ENCODE results near the gene DOCK10.

DOCK10 gene

DNA sequence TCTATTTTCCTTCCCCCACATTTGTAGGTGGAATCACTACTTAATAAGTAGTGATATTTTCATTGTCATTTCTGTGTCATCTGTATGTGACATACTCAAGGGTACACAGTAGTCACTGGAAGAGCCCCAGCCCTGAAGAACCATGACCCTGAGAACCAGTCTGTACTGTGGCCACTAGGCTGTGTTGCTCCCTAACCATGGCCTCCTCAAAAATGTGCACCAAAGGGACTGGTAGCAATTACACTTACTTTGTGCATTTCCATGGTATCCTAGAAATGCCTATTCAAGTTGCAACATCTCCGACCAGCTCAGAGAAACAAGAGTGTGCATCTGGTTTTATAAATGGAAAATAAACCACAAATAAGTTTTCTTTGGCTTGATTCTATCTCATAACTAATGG, 155.1 kb downstream of the DOCK10 start:
- DNase-seq (ENCODE audit: extremely low read depth, insufficient read length), result no peak
- Histone ChIP-seq H3K27me3 (replicated peaks; ENCODE audit: control insufficient read depth, insufficient read depth, low read length) (no peaks in the 10 kb centered on the region), H3K36me3 (ENCODE audit: control insufficient read depth, insufficient read depth, low read length) (peaks cover 7% of the 10 kb centered on the region), H3K4me3 (replicated peaks; ENCODE audit: low read depth, low read length) (no peak overlapping the region)
- TF ChIP-seq, protein P1, sequence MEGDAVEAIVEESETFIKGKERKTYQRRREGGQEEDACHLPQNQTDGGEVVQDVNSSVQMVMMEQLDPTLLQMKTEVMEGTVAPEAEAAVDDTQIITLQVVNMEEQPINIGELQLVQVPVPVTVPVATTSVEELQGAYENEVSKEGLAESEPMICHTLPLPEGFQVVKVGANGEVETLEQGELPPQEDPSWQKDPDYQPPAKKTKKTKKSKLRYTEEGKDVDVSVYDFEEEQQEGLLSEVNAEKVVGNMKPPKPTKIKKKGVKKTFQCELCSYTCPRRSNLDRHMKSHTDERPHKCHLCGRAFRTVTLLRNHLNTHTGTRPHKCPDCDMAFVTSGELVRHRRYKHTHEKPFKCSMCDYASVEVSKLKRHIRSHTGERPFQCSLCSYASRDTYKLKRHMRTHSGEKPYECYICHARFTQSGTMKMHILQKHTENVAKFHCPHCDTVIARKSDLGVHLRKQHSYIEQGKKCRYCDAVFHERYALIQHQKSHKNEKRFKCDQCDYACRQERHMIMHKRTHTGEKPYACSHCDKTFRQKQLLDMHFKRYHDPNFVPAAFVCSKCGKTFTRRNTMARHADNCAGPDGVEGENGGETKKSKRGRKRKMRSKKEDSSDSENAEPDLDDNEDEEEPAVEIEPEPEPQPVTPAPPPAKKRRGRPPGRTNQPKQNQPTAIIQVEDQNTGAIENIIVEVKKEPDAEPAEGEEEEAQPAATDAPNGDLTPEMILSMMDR (IDR thresholded peaks at IDR 0.05; ENCODE audit: insufficient read depth, low read length, poor library complexity, severe bottlenecking), result peak; percentile 33

DNA sequence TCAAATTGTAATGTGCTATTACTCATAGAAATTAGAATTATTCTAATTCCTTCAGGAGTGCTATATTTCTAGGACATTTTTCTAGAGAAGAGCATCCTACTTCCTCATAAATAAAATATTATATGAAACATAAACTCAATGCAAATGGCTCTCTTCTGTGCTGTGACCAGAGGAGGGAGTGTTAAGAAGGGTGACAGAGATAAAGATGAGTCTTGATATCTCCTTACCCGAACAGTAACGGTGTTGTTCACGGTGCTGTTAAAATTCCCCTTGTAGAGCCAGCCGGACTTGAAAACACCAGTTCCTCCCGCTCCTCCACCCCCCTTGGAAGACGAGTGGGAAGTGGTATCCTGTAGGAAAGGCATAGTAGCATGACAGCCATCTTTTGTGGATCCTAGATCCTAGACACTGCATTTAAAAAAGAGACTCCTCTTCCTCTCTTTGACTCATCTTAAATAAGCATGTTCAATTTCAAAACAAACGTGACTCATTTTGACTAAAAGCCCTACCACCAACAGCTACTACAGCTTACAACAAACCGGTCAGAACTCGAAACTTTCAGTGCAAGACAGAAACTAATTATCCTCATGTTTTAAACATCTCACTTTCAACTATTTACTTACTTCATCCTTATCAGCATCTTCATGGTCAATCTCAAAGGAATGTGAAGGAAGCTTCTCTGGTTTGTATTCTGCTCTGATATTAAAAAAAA, 156.3 kb downstream of the DOCK10 start:
- Histone ChIP-seq H3K4me3 (replicated peaks; ENCODE audit: low read depth, low read length) (no peak overlapping the region), H3K36me3 (ENCODE audit: control insufficient read depth, insufficient read depth, low read length) (peaks cover 7% of the 10 kb centered on the region), H3K27me3 (replicated peaks; ENCODE audit: control insufficient read depth, insufficient read depth, low read length) (no peaks in the 10 kb centered on the region)
- peak; percentile 47 for DNase-seq (ENCODE audit: extremely low read depth, insufficient read length)
- TF ChIP-seq, protein P1 (IDR thresholded peaks at IDR 0.05; ENCODE audit: insufficient read depth, low read length, poor library complexity, severe bottlenecking), result no peak

DNA sequence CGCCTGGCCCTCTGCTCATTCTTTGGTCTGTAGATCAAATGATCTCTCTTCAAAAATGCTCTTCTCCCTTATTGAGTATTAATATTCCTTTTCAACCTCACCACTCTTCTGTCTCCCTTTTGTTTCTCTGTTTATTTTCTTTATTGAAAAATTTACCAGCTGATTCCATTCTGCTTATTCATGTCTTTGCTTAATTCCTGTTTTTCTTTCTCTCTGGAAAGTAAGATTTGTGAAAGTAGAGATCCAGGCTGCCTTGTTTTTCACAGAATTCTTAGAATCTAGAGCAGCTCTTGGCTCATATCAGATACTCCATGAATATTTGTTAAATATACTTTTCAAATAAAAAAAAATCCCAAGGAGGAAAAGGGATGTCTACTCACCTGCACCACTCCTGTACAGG, 157.0 kb downstream of the DOCK10 start:
- Histone ChIP-seq H3K4me3 (replicated peaks; ENCODE audit: low read depth, low read length) (no peak overlapping the region), H3K36me3 (ENCODE audit: control insufficient read depth, insufficient read depth, low read length) (peaks cover 7% of the 10 kb centered on the region), H3K27me3 (replicated peaks; ENCODE audit: control insufficient read depth, insufficient read depth, low read length) (no peaks in the 10 kb centered on the region)
- no peak for DNase-seq (ENCODE audit: extremely low read depth, insufficient read length)
- TF ChIP-seq, protein P1 (IDR thresholded peaks at IDR 0.05; ENCODE audit: insufficient read depth, low read length, poor library complexity, severe bottlenecking), result no peak

DNA sequence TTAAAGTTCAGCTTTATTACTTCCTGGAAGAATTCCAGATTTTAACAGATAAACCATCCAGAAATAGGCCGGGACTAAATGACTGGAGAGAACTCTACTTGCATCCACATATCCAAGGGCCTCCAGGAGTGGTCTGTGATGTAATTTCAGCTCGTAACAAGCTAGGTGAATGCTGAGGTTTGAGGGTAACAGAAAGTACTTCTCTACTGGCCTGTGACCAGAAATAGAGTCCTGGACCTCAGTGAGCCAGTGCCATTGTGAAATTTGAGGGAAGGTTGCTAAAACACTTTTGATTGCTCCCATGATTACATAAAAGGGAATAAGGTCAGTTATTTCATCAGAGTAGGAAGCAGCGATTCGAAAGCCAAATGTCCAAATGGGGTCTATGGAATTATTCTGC, 158.1 kb downstream of the DOCK10 start:
- Histone ChIP-seq H3K27me3 (replicated peaks; ENCODE audit: control insufficient read depth, insufficient read depth, low read length) (no peaks in the 10 kb centered on the region), H3K36me3 (ENCODE audit: control insufficient read depth, insufficient read depth, low read length) (peaks cover 7% of the 10 kb centered on the region), H3K4me3 (replicated peaks; ENCODE audit: low read depth, low read length) (no peak overlapping the region)
- no peak for DNase-seq (ENCODE audit: extremely low read depth, insufficient read length)
- TF ChIP-seq, protein P1 (IDR thresholded peaks at IDR 0.05; ENCODE audit: insufficient read depth, low read length, poor library complexity, severe bottlenecking), result no peak

DNA sequence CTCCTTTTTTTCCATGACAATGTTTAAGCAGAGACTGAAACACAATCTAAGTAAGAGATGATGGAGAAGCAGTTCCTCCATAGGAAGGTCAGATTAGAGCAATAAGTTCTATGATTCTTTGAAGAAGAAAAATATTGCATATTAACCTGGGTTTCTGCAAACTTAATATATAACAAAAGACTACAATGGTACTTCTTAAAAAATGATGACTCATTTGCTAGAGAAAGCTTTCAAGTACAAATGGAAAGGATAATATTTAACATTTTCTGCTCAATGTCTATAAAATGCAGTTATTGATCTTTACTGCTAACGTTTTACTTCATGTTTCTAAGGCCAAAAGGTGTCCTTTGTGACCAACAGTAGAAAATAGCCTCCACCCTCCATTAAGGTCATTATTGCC, 158.6 kb downstream of the DOCK10 start:
- no peak for DNase-seq (ENCODE audit: extremely low read depth, insufficient read length)
- H3K36me3 ChIP-seq (ENCODE audit: control insufficient read depth, insufficient read depth, low read length), result peaks cover 10% of the 10 kb centered on the region
- H3K27me3 ChIP-seq (replicated peaks; ENCODE audit: control insufficient read depth, insufficient read depth, low read length), result no peaks in the 10 kb centered on the region
- TF ChIP-seq, protein P1 (IDR thresholded peaks at IDR 0.05; ENCODE audit: insufficient read depth, low read length, poor library complexity, severe bottlenecking), result no peak
- no peak overlapping the region for H3K4me3 ChIP-seq (replicated peaks; ENCODE audit: low read depth, low read length)

DNA sequence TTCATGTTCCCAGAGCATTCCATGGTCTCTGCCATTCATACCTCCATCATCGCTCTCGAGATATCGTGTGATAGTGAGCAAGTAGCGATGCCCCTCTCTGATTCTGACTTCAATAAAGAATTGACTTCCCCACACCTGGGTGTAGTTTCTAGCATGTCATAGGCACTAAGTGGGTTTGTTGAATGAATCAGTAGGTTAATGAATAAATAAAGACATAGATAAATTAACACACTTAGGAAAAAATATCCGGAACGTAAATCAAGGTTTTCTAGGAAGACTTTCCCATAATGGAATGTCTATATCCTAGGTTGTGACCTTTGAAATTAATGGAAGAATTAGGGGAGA, 159.1 kb downstream of the DOCK10 start:
- no peak overlapping the region for H3K4me3 ChIP-seq (replicated peaks; ENCODE audit: low read depth, low read length)
- H3K27me3 ChIP-seq (replicated peaks; ENCODE audit: control insufficient read depth, insufficient read depth, low read length), result no peaks in the 10 kb centered on the region
- TF ChIP-seq, protein P1 (IDR thresholded peaks at IDR 0.05; ENCODE audit: insufficient read depth, low read length, poor library complexity, severe bottlenecking), result no peak
- peaks cover 10% of the 10 kb centered on the region for H3K36me3 ChIP-seq (ENCODE audit: control insufficient read depth, insufficient read depth, low read length)
- no peak for DNase-seq (ENCODE audit: extremely low read depth, insufficient read length)
